D721Med (cell line): ENCODE results near the gene SVEP1.

Source experiments
- DNase-seq: peaks from one replicate; pipeline ENCODE4 v3.0.0; 2011; ENCODE audit warnings: low spot score; ENCODE audit not compliant: insufficient read length
- FAIRE-seq: peaks from 2 replicates; lab custom pipeline; 2011; peaks lifted over from hg19 to GRCh38; lab: Jason Lieb, UNC
- CTCF ChIP-seq: IDR thresholded peaks from 2 replicates; pipeline ENCODE4 v1.5.1; 2012; ENCODE audit warnings: mild to moderate bottlenecking, control low read depth; ENCODE audit not compliant: insufficient read depth; ENCODE audit errors: missing control alignments

Gene SVEP1

GRCh38 chr9:110455860-110456259 is 123.7 kb downstream of the SVEP1 start:
- no peak for TF ChIP-seq CTCF
- FAIRE-seq (no peak), DNase-seq (no peak)

DNA sequence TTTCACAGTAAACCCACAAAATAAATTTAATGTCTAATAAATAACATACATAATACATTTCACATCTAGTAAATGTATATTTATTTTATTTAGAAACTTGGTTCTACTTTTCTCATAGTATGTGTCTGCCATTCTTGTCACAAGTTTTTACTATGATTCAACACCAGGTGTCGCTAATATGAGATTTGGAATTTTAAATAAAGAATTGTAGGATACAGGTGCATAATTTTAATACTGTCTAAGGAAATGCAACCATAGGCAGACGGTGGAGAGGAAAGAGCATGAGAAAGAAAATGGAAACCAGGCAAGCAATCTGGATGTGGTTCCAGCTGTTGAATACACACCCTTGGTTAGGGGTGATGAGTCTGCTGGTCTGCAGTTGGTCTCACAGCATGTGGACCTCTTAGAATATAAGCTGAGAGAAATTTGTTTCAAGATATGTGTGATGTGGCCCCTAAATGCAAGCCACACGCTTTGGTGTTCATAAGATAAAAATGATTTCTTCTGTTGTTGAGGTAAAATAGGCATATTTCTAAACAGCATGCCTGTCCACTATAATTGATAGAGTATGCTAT is 127.2 kb downstream of the SVEP1 start:
- DNase-seq (no peak), FAIRE-seq (no peak)
- TF ChIP-seq CTCF = no peak

GRCh38 chr9:110451726-110452125 is 127.8 kb downstream of the SVEP1 start:
- no peak for TF ChIP-seq CTCF
- DNase-seq (no peak), FAIRE-seq (no peak)

DNA sequence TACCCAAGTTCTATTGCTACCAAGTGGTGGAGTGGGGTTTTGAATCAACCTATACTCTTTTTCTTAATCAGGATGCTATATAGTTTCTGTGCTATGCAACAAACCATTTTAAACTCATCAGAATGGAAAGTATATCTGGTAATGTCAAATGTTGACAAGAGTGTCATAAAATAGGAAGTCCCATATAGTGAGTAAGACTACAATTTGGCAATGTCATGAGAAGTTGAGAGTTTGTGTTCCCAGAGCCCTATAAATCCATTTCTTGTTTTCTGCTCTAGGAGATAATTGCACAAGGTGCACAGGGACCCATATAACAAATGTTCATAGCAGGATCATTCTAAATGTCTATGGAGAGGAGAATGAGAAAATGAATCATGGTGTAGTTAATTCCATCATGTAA is 132.1 kb downstream of the SVEP1 start:
- no peak for TF ChIP-seq CTCF
- DNase-seq = no peak
- FAIRE-seq = no peak

DNA sequence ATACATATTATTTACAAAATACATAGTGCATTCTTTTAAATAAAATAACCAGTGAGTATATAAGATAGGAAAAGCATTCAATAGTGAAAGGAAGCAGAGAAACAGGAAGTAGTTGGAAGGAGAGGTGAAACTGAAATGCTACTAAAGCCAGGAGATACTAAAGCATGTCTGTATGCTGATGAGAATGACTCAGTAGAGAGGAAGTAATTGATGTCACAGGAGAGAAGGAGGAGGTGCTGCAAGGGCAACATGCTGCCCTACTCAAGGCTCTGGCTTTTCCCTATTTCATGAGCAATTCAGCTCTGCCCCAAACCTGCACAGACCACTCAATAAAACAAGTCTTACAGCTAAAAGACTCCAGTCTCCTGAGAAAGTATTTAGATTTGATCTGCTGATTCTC is 133.4 kb downstream of the SVEP1 start:
- FAIRE-seq = no peak
- no peak for DNase-seq
- TF ChIP-seq CTCF = no peak

DNA sequence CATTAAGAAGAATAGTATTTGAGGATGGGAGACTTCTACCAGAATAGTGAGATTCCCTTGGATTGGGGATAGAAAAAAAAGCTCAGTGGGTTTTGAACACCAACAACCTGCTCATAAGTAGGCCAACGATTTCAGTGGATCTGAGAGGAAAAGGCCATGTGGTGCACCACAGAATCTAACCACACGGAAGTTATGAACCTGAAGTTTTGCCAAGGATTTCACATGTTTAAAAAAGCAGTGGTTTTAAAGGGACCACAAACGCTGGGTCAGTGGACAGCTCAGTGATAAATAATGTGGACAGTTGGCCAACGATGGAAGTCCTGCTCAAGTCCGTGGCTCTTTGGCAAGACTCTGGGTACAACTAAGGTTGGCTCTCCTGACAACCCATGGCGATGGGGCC is 134.6 kb downstream of the SVEP1 start:
- TF ChIP-seq CTCF = no peak
- FAIRE-seq = no peak
- no peak for DNase-seq

DNA sequence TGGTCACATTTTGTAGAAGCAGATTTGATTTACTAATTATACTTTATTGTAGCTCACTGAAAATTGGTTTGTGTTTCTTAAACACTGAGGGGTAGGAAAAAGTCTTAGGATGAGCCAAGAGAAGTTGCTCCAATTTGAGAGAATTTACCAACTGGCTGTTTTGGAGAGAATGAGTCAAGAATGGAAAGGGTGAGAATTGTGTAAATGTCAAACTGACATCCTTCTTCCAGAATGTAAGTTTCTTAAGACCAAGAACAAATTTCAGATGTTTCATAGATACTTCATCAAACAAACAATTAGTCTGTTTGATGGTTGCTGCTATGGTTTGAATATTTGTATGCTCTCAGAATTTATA is 135.7 kb downstream of the SVEP1 start:
- FAIRE-seq (no peak), DNase-seq (no peak)
- no peak for TF ChIP-seq CTCF
